Measurements from ENCODE around the gene PRCC.

DNA sequence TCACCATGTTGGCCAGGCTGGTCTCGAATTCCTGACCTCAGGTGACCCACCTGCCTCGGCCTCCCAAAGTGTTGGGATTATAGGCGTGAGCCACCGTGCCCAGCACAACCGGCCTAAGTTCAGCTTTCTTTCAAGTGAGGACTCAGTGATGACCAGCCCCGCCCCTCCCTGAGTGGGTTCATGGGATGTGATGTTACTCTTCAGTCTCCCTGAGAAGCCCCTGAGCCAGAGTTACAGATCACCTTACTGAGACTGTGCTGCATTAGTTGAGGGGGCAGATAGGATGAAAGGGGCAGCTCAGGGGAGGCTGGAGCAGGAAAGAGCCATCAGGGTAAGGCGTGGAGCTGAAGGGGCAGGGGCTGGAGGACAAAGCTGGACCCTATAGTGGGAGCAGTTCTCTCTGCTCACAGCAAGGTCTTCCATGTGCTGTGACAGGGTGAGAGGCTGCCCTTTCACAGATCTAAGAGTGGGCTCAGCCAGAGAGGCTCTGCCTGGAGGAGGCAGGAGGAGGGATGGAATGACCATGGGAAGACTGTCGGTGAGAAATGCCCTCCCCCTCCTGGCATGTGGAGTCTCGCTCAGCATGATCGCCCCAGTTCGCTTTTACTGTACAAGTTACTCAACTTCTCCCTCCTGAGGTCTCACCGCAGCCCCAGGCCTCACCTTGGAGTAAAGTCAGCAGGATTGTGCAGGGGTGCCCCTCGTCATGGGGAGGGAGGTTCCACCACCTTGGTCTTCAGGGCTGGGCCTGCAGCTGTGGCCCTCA, 35.9 kb downstream of the PRCC start:
- TF ChIP-seq CTCF (conservative IDR thresholded peaks at IDR 0.05; ENCODE audit: low read length), result no peak
- no peak for TF ChIP-seq EZH2phosphoT487 (IDR thresholded peaks at IDR 0.05; ENCODE audit: borderline replicate concordance)
